Spleen (tissue), 7 donors: ENCODE data around the gene TMEM63B.

ENCODE experiments used
- CTCF ChIP-seq, 11 experiments: fragments of 200-600 bp in 7 of 11; fragments of 450-650 bp in 4 of 11; sonication (generic) in 4 of 11; IDR thresholded peaks in 8 of 11; conservative IDR thresholded peaks in 3 of 11; 1 replicate in 7 of 11; 2 replicates in 4 of 11; pipeline versions ENCODE4 v1.4.0 to v1.8.0; 2016 to 2021; ENCODE audit warnings: antibody characterized with exemption in 11 of 11, inconsistent platforms in 4 of 11, mild to moderate bottlenecking in 1 of 11
- POLR2AphosphoS5 ChIP-seq, 3 donors: sonication (generic); formaldehyde crosslinking; IDR thresholded peaks; one replicate each; pipeline ENCODE4 v1.5.1; 2017; ENCODE audit warnings: antibody characterized with exemption in 3 of 3
- donor health status: DM: no; HTN: no; CAD: no; lungs with moderate emphysema.
- donor health status: DM: no; HTN: no; CAD: no.
- donor health status: DM: no; HTN: no; CAD: no.

DNA sequence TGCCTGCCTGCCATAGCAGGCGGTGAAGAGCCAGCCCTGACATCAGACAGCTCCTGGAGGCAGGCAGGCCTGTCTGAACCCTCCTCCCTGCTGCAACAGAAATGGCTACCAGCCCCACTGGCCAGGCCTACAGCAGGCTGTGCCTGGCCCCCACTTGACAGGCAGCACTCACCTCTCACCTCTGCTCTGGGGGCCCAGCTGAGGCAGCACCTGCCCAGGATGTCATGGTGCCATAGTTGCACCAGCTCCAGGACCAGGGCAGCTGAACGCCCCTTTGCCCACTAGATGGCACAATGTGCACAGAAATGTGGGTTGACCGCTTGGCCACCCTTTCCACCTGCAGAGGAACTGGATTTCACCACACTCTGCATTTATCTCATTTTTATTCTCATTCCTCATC lies 30.7 kb upstream of the TMEM63B start:
- TF ChIP-seq CTCF (IDR thresholded peaks at IDR 0.05 in 8 of 11, conservative IDR thresholded peaks at IDR 0.05 in 3 of 11) (peak; percentile 78 to 95 (median 90)), POLR2AphosphoS5 (IDR thresholded peaks at IDR 0.05) (peak; percentile 49 to 60 (median 58))
